Measurements from ENCODE around the gene ARID5B. TPM values are rescaled to one million over a fixed set of nuclear protein-coding genes. Genes with fewer than 3 reads are reported as not detected.

Gene ARID5B
- total RNA-seq, 2 donors from 2014 or later, result 67.9 to 90.1 TPM

- intact Hi-C loops (cut with DNase I), result no loop called here
- Histone ChIP-seq H3K9me3 (no peaks in the 10 kb centered on the region), H3K4me3 (no peak overlapping the region), H3K4me1 (replicated peaks) (no peaks in the 10 kb centered on the region), H3K27me3 (replicated peaks; ENCODE audit: insufficient read depth) (no peaks in the 10 kb centered on the region), H3K27ac (peak overlapping the region in 1 of 2 donors; percentile 10), H3K36me3 (no peaks in the 10 kb centered on the region)
- WGBS, result 80% methylated on average over 1 of the region's 1 CpG
- no peak for DNase-seq (ENCODE audit: low spot score)
- TF ChIP-seq CTCF (IDR thresholded peaks at IDR 0.05) (no peak), POLR2A (IDR thresholded peaks at IDR 0.05) (no peak), POLR2AphosphoS5 (IDR thresholded peaks at IDR 0.05) (no peak)
Measured at GRCh38 chr10:62054830-62055229, 153.3 kb downstream of the ARID5B start.

GRCh38 chr10:62056219-62056618 is 154.7 kb downstream of the ARID5B start:
- H3K9me3 ChIP-seq, result no peaks in the 10 kb centered on the region
- no peak for DNase-seq (ENCODE audit: low spot score)
- intact Hi-C loops (cut with DNase I), result no loop called here
- no peaks in the 10 kb centered on the region for H3K36me3 ChIP-seq
- H3K27me3 ChIP-seq (replicated peaks; ENCODE audit: insufficient read depth), result no peaks in the 10 kb centered on the region
- no peaks in the 10 kb centered on the region for H3K4me1 ChIP-seq (replicated peaks)
- WGBS, result 67% methylated on average over 2 of the region's 2 CpGs
- TF ChIP-seq CTCF (IDR thresholded peaks at IDR 0.05) (no peak), POLR2AphosphoS5 (IDR thresholded peaks at IDR 0.05) (no peak), POLR2A (IDR thresholded peaks at IDR 0.05) (no peak)
- H3K27ac ChIP-seq, result peak overlapping the region in 1 of 2 donors; percentile 20
- H3K4me3 ChIP-seq, result no peak overlapping the region

- intact Hi-C loops (cut with DNase I), result no loop called here
- Histone ChIP-seq H3K27me3 (replicated peaks; ENCODE audit: insufficient read depth) (no peaks in the 10 kb centered on the region), H3K27ac (peak overlapping the region; percentile 20 to 34), H3K4me1 (replicated peaks) (no peaks in the 10 kb centered on the region), H3K9me3 (no peaks in the 10 kb centered on the region), H3K36me3 (no peaks in the 10 kb centered on the region), H3K4me3 (no peak overlapping the region)
- DNase-seq (ENCODE audit: low spot score), result no peak
- TF ChIP-seq CTCF (IDR thresholded peaks at IDR 0.05), result no peak
- no peak for TF ChIP-seq POLR2AphosphoS5 (IDR thresholded peaks at IDR 0.05)
- no peak for TF ChIP-seq POLR2A (IDR thresholded peaks at IDR 0.05)
- 59% methylated on average over 3 of the region's 3 CpGs for WGBS
Measured at GRCh38 chr10:62056698-62057097, 155.2 kb downstream of the ARID5B start.

DNA sequence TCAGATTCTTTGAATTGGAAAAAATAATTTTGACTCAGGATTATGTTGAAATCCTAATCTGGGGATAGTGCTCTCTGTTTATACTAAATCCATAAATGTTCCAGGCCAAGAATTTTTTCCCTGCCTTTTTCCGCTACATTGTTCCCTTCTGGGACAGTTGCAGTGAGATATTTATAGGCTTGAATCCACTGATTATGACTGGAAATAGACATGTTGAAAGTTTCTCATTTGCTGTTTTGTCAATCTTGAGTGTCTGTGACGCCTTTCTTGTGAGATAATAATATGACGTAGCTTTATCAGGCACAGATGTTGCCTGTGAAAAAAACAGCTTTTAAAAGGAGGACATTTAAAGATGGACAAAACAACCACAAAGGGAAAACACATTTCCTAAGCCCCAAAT is 155.9 kb downstream of the ARID5B start:
- peak overlapping the region; percentile 20 to 34 for H3K27ac ChIP-seq

More for the DNA sequence above, 155.9 kb downstream of the ARID5B start:
- Histone ChIP-seq H3K4me1 (replicated peaks) (no peaks in the 10 kb centered on the region), H3K4me3 (no peak overlapping the region), H3K27me3 (replicated peaks; ENCODE audit: insufficient read depth) (no peaks in the 10 kb centered on the region), H3K9me3 (no peaks in the 10 kb centered on the region), H3K36me3 (no peaks in the 10 kb centered on the region)
- WGBS, result 56% methylated on average over 3 of the region's 3 CpGs
- TF ChIP-seq CTCF (IDR thresholded peaks at IDR 0.05), result no peak
- no peak for TF ChIP-seq POLR2A (IDR thresholded peaks at IDR 0.05)
- no peak for TF ChIP-seq POLR2AphosphoS5 (IDR thresholded peaks at IDR 0.05)
- no peak for DNase-seq (ENCODE audit: low spot score)
- intact Hi-C loops (cut with DNase I), result no loop called here

Measured in prostate gland (tissue), 2 donors.